NCI-H2171 treated with DMSO at 0.1 percent for 48 hours (cell line): ENCODE data around the gene TRAPPC11.
A peak's percentile ranks its signal among the peaks of the same experiment; 100 is the strongest.
"Not testable (repeated sequence)": the region's sequence is repeated elsewhere in the genome, so short reads cannot be mapped to it uniquely, and the experiment has no call there.

Experiments
- DNase-seq: peaks from one replicate; lab custom pipeline; 2025; lab: John Stamatoyannopoulos, UW

TRAPPC11 gene

GRCh38 chr4:183659029-183659871 lies at the start of gene TRAPPC11, which contains the start of gene RWDD4:
Gene TRAPPC11 (plus strand): TSS chr4:183659293. CDS start chr4:183663868, 4,575 bp downstream.
Gene RWDD4 (minus strand): TSS chr4:183659185. CDS start chr4:183658952, 233 bp downstream.
- DNase-seq: peak; percentile 91

- no peak for DNase-seq
Measured at GRCh38 chr4:183610033-183610432, 49.1 kb upstream of the TRAPPC11 start.

GRCh38 chr4:183610613-183611012 lies 48.5 kb upstream of the TRAPPC11 start:
- DNase-seq: no peak

- DNase-seq: no peak
Measured at GRCh38 chr4:183611210-183611830, 47.8 kb upstream of the TRAPPC11 start.

GRCh38 chr4:183612329-183613250 lies 46.5 kb upstream of the TRAPPC11 start:
- DNase-seq: no peak

- no peak for DNase-seq
Measured at GRCh38 chr4:183617075-183617474, 42.0 kb upstream of the TRAPPC11 start.

GRCh38 chr4:183618681-183619080 lies 40.4 kb upstream of the TRAPPC11 start:
- DNase-seq: no peak

- no peak for DNase-seq
Measured at GRCh38 chr4:183620421-183620820, 38.7 kb upstream of the TRAPPC11 start.

GRCh38 chr4:183621875-183622274 lies 37.2 kb upstream of the TRAPPC11 start:
- DNase-seq: no peak

GRCh38 chr4:183624548-183624947 lies 34.5 kb upstream of the TRAPPC11 start:
- DNase-seq: no peak

GRCh38 chr4:183626168-183626567 lies 32.9 kb upstream of the TRAPPC11 start:
- no peak for DNase-seq

GRCh38 chr4:183627286-183627685 lies 31.8 kb upstream of the TRAPPC11 start:
- not testable (repeated sequence) for DNase-seq

GRCh38 chr4:183627979-183628588 lies 31.0 kb upstream of the TRAPPC11 start:
- peak; percentile 78 for DNase-seq

- no peak for DNase-seq
Measured at GRCh38 chr4:183631577-183632198, 27.4 kb upstream of the TRAPPC11 start.

- DNase-seq: no peak
Measured at GRCh38 chr4:183632689-183633088, 26.4 kb upstream of the TRAPPC11 start.

- no peak for DNase-seq
Measured at GRCh38 chr4:183633476-183634400, 25.4 kb upstream of the TRAPPC11 start.

- DNase-seq: peak; percentile 54
Measured at GRCh38 chr4:183635321-183635720, 23.8 kb upstream of the TRAPPC11 start.

- DNase-seq: peak; percentile 54
Measured at GRCh38 chr4:183635741-183636140, 23.4 kb upstream of the TRAPPC11 start.

GRCh38 chr4:183636503-183636902 lies 22.6 kb upstream of the TRAPPC11 start:
- DNase-seq: peak; percentile 31

GRCh38 chr4:183636923-183637322 lies 22.2 kb upstream of the TRAPPC11 start:
- DNase-seq: peak; percentile 7
